ENCODE results near the gene LACTB.

- TF ChIP-seq CTCF (IDR thresholded peaks at IDR 0.05) (no peak), POLR2A (IDR thresholded peaks at IDR 0.05) (no peak)
These were observed 2.8 kb downstream of the LACTB start for GRCh38 chr15:63124506-63124905.
